Thoracic aorta (tissue), 2 donors: ENCODE measurements around the gene ZNF296. TPM values are rescaled to one million over a fixed set of nuclear protein-coding genes. Genes with fewer than 3 reads are reported as not detected.

Source experiments
- ATAC-seq: fragments of 150-250 bp; one replicate; pipeline ENCODE4 v1.8.0; 2017; ENCODE audit warnings: low read depth; ENCODE audit not compliant: insufficient number of reproducible peaks, low FRiP score
- DNase-seq: peaks from one replicate; pipeline ENCODE4 v3.0.0-alpha.2; 2020; ENCODE audit warnings: low spot score
- H3K27ac ChIP-seq, 2 donors: fragments of 200-600 bp; sonication (generic); 1 replicate in 1 of 2; 2 replicates in 1 of 2; pipeline ENCODE4 v1.5.1; 2016; ENCODE audit warnings: mild to moderate bottlenecking in 2 of 2, moderate library complexity in 2 of 2
- H3K27me3 ChIP-seq: fragments of 200-600 bp; sonication (generic); replicated peaks from 2 replicates; pipeline ENCODE4 v1.6.0; 2016; ENCODE audit warnings: mild to moderate bottlenecking; ENCODE audit not compliant: insufficient read depth
- H3K36me3 ChIP-seq: fragments of 200-600 bp; sonication (generic); one replicate; pipeline ENCODE4 v1.5.1; 2016
- H3K4me1 ChIP-seq, 2 donors: fragments of 200-600 bp; sonication (generic); 1 replicate in 1 of 2; 2 replicates in 1 of 2; pipeline versions ENCODE4 v1.5.1 to v1.6.0; 2016; ENCODE audit warnings: low read depth in 2 of 2, mild to moderate bottlenecking in 1 of 2; ENCODE audit not compliant: control insufficient read depth in 1 of 2
- H3K4me3 ChIP-seq: fragments of 200-600 bp; sonication (generic); 2 replicates; pipeline ENCODE4 v1.5.1; 2016; ENCODE audit warnings: mild to moderate bottlenecking
- H3K9me3 ChIP-seq: fragments of 200-600 bp; sonication (generic); 2 replicates; pipeline ENCODE4 v1.5.1; 2016
- CTCF ChIP-seq: fragments of 200-600 bp; sonication (generic); IDR thresholded peaks from one replicate; pipeline ENCODE4 v1.5.1; 2019; ENCODE audit warnings: antibody characterized with exemption
- total RNA-seq, 2 donors: library from RNA; depleted of rRNA; stranded (reverse); fragments of >200 nt; gene quantifications; one replicate each; pipeline versions ENCODE4 v1.1.0 to v1.2.3, GENCODE V29; 2016

ZNF296 gene
- total RNA-seq, 2 donors from 2014 or later: 1.5 to 1.8 TPM

DNA sequence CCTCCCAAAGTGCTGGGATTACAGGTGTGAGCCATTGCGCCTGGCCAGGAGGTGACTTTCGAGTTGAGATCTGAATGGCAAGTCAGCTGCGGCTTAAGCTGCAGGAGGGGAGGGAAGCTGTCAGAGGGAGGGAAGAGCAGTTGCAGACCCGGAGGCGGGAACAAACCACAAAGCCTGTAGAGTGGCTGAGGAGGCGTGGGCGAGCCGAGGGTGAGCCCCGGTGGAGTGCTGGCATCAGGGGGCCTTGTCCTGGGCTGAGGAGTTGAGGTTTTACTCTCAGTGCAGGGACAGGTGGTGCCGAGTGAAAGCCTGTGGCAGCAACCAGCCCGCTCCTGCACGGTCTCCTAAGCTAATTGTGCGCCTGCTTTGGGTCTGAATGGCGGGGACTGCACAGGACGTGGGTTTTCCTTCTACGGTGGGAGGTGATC lies 40.9 kb upstream of the ZNF296 start:
- Histone ChIP-seq H3K9me3 (no peaks in the 10 kb centered on the region), H3K27ac (no peak overlapping the region), H3K27me3 (no peaks in the 10 kb centered on the region), H3K36me3 (no peaks in the 10 kb centered on the region), H3K4me3 (no peak overlapping the region), H3K4me1 (no peaks in the 10 kb centered on the region)
- ATAC-seq: no peak
- DNase-seq: no peak
- no peak for TF ChIP-seq CTCF

DNA sequence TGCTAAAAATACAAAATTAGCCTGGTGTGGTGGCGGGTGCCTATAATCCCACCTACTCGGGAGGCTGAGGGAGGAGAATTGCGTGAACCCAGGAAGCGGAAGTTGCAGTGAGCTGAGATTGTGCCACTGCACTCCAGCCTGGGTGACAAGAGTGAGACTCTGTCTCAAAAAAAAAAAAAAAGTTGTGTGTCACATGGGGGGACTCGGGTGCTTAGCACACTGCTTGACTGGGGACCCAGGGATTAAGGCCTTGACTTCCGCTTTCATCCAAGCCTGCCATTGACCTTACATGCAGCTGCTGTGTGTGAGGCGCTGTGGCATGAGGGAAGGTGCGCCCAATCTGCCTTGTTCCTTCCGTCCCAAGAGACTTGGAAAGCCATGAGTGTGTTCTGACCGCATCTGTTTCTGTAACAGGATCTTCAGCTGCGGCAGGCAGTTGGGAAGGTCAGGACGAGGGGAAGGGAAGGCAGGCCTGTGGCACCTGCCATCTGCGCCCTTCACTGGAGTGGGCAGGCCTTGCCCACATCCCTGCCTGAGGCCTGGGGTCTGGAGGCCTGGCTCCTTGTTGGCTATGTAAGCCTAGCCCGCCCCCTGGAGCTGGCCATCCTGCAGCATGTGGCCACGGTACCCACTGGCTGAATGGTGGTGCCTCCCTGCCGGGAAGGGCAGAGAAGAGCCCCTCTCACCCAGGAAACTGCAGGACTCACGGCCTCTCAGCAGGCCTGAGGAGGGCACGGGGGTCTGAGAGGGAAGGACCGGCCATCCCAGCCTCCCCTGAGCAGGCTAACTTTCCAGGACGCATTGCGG lies 39.7 kb upstream of the ZNF296 start:
- H3K9me3 ChIP-seq: no peaks in the 10 kb centered on the region
- no peak for TF ChIP-seq CTCF
- no peak for DNase-seq
- H3K36me3 ChIP-seq: no peaks in the 10 kb centered on the region
- no peaks in the 10 kb centered on the region for H3K27me3 ChIP-seq
- H3K4me1 ChIP-seq: no peaks in the 10 kb centered on the region
- ATAC-seq: no peak
- no peak overlapping the region for H3K4me3 ChIP-seq
- no peak overlapping the region for H3K27ac ChIP-seq

GRCh38 chr19:45114116-45114515 lies 37.8 kb upstream of the ZNF296 start:
- no peaks in the 10 kb centered on the region for H3K9me3 ChIP-seq
- ATAC-seq (no peak), DNase-seq (no peak)
- H3K27ac ChIP-seq: no peak overlapping the region
- TF ChIP-seq CTCF: no peak
- H3K27me3 ChIP-seq: no peaks in the 10 kb centered on the region
- H3K36me3 ChIP-seq: no peaks in the 10 kb centered on the region
- no peaks in the 10 kb centered on the region for H3K4me1 ChIP-seq
- H3K4me3 ChIP-seq: no peak overlapping the region

- H3K27me3 ChIP-seq: no peaks in the 10 kb centered on the region
- H3K27ac ChIP-seq: no peak overlapping the region
- H3K9me3 ChIP-seq: no peaks in the 10 kb centered on the region
- ATAC-seq (no peak), DNase-seq (no peak)
- no peak overlapping the region for H3K4me3 ChIP-seq
- no peaks in the 10 kb centered on the region for H3K4me1 ChIP-seq
- TF ChIP-seq CTCF: no peak
- H3K36me3 ChIP-seq: no peaks in the 10 kb centered on the region
Measured at GRCh38 chr19:45113628-45114027, 37.4 kb upstream of the ZNF296 start.

GRCh38 chr19:45112111-45112827 lies 36.0 kb upstream of the ZNF296 start:
- Histone ChIP-seq H3K36me3 (no peaks in the 10 kb centered on the region), H3K27me3 (no peaks in the 10 kb centered on the region), H3K4me1 (no peaks in the 10 kb centered on the region), H3K27ac (no peak overlapping the region), H3K9me3 (no peaks in the 10 kb centered on the region), H3K4me3 (no peak overlapping the region)
- DNase-seq: no peak
- TF ChIP-seq CTCF: no peak
- no peak for ATAC-seq
